Stimulated activated CD8-positive, alpha-beta memory T cell treated with anti-CD3 and anti-CD28 coated beads, Interleukin-7, amount 100 ng/mL, for 24 hours (primary cell): ENCODE results near the gene NAA60.

Experiments
- DNase-seq: peaks from one replicate; pipeline ENCODE4 v3.0.0-alpha.2; 2020; ENCODE audit warnings: low read depth

Gene NAA60

GRCh38 chr16:3511286-3512180, 68.1 kb downstream of the NAA60 start:
- no peak for DNase-seq

DNA sequence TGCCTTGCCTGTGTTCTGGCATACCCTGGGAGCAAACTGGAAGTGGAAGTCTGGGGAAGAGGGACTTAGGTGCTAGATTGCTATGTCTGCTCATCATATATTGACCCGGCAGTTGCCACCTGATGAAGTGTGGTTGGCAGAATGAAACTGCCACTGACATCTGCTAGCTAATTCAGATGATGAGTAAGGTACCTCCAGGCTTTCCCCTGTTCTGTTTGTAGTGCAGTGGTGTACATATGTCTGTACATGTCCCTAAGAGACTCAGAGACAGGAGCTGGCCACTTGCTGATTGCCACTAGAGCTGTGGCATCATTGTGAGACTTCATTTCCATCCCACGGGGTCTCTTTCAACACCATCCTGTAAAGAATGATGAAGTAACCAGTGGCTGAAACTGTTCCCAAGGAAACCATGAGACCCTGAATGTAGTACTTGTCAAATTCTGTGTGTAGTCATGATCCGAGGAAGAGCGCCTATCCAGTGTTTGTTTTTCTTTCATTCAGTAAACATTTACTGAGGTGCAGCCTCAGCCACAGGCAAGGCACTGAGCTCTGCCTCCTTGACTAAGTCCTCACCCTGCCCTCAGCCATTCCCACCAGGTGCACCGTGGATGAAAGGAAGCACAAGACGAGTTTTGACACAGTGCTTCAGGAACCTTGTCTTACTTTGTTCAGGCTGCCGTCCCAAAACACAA, 70.6 kb downstream of the NAA60 start:
- DNase-seq, result no peak

- DNase-seq, result no peak
Observed at GRCh38 chr16:3514621-3515020, 71.1 kb downstream of the NAA60 start.

DNA sequence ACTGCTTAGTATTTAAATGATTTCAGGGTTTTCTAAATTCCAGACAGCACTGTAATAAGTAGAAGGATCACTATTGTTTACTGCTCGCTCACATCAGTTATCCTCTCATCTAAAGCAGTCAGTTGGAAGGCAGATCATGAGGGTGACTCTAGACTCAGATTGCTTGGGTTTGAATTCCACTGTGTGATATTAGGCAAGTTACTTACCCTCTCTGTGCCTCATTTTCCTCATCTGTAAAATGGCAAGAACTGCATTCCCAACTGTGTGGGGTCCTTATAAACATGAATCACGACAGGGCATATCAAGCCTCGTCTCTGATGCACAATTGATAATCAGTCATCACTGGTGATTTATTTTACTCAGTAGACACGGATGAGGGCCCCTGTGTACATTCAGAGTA, 72.4 kb downstream of the NAA60 start:
- DNase-seq, result no peak

DNA sequence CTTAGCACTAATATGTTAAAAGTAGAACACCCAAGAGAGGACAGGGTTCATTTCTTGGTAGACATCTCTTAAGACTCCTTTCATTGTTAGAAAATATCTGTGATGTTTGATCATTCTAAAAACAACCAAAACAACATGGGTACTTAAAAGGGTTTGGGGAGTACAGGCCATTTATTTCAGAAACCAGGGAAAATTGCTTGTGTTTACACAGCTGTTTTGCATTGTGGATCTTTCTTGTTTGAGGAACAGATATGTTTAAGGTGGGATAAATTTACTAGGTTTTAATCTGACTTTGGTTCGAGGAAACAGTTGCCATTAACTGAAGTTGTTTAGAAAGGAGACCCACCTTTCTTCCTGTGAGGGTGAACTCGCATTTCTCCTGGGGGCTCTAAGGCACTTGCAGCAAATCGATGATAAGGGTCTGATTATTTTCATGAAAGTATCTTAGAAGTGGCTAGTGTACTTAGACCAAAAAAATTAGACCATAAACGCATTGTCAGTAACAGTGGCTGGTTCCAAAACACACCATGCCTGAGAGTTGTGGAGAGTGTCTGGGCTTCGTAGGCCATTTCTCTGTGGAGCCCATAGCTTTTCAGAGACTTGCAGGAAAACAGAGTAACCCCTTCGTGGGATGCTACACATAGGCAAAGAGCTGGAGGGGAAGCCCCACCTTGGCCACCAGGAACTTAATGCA, 75.0 kb downstream of the NAA60 start:
- DNase-seq, result no peak

DNA sequence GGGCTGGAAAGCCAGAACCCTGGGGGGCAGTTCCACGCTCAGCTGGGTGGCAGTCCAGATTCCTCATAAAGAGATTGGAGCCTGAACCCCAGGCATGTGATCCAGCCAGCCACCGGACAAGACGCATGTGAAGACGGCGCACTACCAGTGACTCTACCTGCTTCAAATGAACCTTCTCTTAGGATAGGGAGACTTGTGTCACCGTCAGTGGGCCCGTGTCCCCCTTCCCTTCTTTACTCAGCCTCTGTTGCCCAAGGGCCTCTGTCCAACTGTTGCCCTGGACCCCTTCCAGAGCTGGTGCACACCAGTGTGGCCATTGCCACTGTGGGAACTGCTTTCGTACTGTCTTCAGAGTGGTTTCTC, 75.5 kb downstream of the NAA60 start:
- no peak for DNase-seq

- no peak for DNase-seq
Observed at GRCh38 chr16:3519581-3519980, 76.1 kb downstream of the NAA60 start.

GRCh38 chr16:3520413-3520812, 76.9 kb downstream of the NAA60 start:
- DNase-seq, result no peak

DNA sequence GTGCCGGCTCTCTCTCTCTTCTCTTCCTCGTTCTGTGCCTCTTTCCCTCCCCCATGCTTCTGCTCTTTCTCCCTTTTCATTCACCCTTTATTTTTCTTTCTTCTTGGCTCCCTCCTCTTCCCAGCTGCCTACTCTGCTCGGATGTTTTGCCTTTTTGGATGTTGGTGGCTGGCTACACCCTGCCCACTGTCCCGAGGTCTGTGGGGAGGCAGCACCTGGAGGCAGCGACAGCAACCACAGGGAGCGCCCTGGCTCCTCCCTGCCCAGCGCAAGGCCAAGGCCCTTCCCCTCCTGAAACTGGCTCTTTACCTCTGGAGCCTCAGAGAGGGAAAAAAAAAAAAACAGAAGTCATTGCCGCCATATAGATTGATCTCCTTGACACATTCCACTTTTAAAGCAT, 77.4 kb downstream of the NAA60 start:
- no peak for DNase-seq

DNA sequence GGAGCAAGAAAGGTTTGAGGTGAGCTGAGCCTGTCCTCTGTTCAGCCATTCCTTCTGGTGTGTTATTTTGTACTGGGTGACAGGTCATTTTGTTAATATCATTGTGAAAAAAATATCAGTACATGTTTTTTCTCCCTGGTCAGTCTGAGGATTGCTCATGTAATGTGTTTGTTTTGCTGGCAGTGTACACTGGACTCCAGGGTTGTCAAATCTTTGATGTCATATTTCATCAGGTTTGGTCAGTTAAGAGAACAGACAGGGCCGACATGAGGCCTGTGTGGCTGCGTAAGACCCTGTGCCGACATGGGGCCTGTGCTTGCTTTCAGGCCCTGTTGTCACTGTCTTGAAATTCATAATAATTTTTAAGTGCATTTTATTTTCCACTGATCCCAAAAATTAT, 79.8 kb downstream of the NAA60 start:
- DNase-seq, result no peak

DNA sequence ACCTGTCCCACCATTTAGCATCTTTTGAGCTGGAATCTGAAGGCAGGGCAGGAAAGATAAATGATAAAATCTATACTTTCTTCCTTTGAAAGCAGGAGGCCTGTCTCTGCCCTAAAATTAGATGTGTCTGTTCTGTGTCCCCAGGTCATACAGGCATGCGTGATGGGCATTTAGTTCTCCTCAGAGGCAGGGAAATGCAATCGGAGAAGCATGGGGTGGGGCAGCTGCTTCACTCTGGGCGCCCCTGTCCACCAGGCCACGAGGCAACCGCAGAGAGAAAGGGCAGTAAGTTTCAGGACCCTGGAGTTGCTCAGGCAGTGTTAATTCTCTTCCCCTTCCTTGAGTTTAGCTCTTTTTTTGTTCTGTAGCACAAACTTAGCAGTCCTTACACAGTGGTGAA, 82.5 kb downstream of the NAA60 start:
- no peak for DNase-seq

- DNase-seq, result peak; percentile 27
Observed at GRCh38 chr16:3527216-3527829, 83.8 kb downstream of the NAA60 start.

DNA sequence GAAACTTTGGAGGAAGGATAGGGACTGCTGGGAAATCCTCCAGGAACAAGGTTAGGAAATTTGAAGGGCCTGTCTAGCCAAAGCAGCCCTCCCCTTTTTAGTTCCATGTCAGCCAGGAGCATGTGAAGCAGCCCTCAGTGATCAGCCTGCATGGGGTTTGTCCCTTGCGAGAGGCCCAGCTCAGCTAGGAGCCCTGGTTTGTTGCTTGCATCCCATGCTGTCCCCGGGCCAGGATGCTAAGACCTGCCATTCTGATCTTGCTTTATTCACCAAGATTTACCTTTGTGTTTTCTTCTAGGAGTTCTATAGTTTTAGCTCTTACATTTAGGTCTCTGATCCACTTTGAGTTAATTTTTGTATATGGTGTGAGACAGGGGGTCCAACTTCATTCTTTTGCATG, 84.9 kb downstream of the NAA60 start:
- DNase-seq, result no peak

DNA sequence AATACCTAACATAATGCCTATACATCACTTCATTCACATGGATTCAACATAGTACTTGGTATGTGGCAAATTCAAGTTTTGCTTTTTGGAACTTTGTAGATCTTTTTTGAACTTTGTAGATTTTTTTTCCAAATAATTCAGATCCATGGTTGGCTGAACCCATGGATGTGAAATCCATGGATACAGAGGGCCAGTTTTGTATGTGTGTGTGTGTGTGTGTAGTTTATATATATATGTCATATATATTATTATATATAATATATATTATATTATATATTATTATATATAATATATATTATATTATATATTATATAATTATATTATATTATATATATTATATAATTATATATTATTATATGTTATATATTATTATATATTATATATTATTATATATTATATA, 85.7 kb downstream of the NAA60 start:
- DNase-seq, result no peak

DNA sequence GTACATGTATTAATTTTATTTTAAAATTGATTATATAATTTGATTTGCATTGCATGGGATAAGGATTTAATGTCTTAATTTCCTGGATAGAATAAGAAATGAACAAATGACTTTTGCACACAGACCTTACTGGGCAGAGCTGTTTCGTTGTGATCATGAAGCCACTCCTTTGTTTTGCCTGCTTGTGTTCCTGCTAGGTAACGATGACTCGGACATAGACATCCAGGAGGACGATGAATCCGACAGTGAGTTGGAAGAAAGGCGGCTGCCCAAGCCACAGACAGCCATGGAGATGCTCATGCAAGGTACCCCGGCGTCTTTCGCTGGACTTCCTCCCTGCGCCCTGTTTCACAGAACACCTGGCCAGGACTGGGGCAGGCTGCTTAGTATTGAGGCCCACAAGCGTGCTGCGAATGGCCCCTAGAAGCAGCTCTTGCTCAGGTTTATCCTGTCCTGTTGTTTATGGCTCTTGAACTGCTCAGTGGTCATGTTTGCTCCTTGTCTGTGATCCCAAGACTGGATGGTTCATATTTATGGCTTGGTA, 87.0 kb downstream of the NAA60 start:
- DNase-seq, result no peak

DNA sequence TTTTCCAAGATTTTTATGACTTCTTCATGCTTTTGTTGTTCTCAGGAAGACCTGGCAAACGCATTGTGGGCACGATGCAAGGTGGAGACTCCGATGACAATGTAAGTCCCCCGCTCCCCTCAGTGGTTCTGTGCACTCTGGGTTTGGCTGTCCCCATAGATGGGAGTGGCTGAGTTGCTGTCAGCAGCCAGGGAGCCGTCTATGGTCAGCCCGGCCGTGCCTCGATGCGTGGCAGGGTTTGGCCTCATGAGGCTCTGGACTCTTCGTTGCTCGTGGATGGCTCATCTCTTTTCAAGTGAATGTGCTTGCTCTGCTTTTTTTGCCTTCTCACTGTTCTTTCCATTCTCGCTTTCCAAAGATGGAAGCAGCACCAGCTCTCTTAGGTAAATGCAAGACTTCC, 89.3 kb downstream of the NAA60 start:
- DNase-seq, result no peak

- DNase-seq, result no peak
Observed at GRCh38 chr16:3534126-3534525, 90.6 kb downstream of the NAA60 start.

- DNase-seq, result no peak
Observed at GRCh38 chr16:3536271-3536731, 92.8 kb downstream of the NAA60 start.
